Activated CD4-positive, alpha-beta T cell treated with anti-CD3 and anti-CD28 coated beads, Interleukin-2, amount 50 U/mL, for 16 hours (primary cell): ENCODE measurements around the gene CEP89.
"Not testable (repeated sequence)": the region's sequence is repeated elsewhere in the genome, so short reads cannot be mapped to it uniquely, and the experiment has no call there.

Experiments
- DNase-seq: peaks from one replicate; pipeline ENCODE4 v3.0.0-alpha.2; 2020

The CEP89 gene

GRCh38 chr19:32890841-32891240, 80.9 kb downstream of the CEP89 start:
- DNase-seq, result no peak

GRCh38 chr19:32890326-32890725, 81.4 kb downstream of the CEP89 start:
- DNase-seq, result no peak

GRCh38 chr19:32889137-32889934, 82.4 kb downstream of the CEP89 start:
- no peak for DNase-seq

GRCh38 chr19:32887572-32888215, 84.1 kb downstream of the CEP89 start:
- no peak for DNase-seq

- DNase-seq, result no peak
Measured at GRCh38 chr19:32886241-32886640, 85.5 kb downstream of the CEP89 start.

- DNase-seq, result not testable (repeated sequence)
Measured at GRCh38 chr19:32885255-32885654, 86.5 kb downstream of the CEP89 start.

- no peak for DNase-seq
Measured at GRCh38 chr19:32881766-32882165, 90.0 kb downstream of the CEP89 start.

- DNase-seq, result no peak
Measured at GRCh38 chr19:32880622-32881021, 91.1 kb downstream of the CEP89 start.

- no peak for DNase-seq
Measured at GRCh38 chr19:32879741-32880140, 92.0 kb downstream of the CEP89 start.

GRCh38 chr19:32878988-32879387, 92.8 kb downstream of the CEP89 start:
- DNase-seq, result no peak

GRCh38 chr19:32877977-32878745, 93.6 kb downstream of the CEP89 start:
- DNase-seq, result no peak

GRCh38 chr19:32877323-32877912, 94.3 kb downstream of the CEP89 start:
- no peak for DNase-seq

- DNase-seq, result no peak
Measured at GRCh38 chr19:32876919-32877285, 94.9 kb downstream of the CEP89 start.

- DNase-seq, result no peak
Measured at GRCh38 chr19:32876236-32876918, 95.4 kb downstream of the CEP89 start.

GRCh38 chr19:32875428-32875827, 96.3 kb downstream of the CEP89 start:
- no peak for DNase-seq

- DNase-seq, result no peak
Measured at GRCh38 chr19:32874605-32875004, 97.2 kb downstream of the CEP89 start.

- peak; percentile 5 for DNase-seq
Measured at GRCh38 chr19:32873247-32873959, 98.4 kb downstream of the CEP89 start.

GRCh38 chr19:32872391-32872790, 99.4 kb downstream of the CEP89 start:
- DNase-seq, result no peak

GRCh38 chr19:32870981-32871451, 100.7 kb downstream of the CEP89 start:
- no peak for DNase-seq

GRCh38 chr19:32869966-32870573, 101.7 kb downstream of the CEP89 start:
- no peak for DNase-seq

GRCh38 chr19:32869369-32869965, 102.3 kb downstream of the CEP89 start, which contains the start of gene SLC7A9:
Gene SLC7A9, minus strand, starts transcription at chr19:32869767. Its CDS starts 1,233 bp downstream, at chr19:32868534.
- no peak for DNase-seq
